ENCODE measurements around the gene SYNPO2L.
A peak's percentile ranks its signal among the peaks of the same experiment; 100 is the strongest.

SYNPO2L gene

GRCh38 chr10:73649876-73650536 lies 5.8 kb downstream of the SYNPO2L start:
- no peak for DNase-seq (ENCODE audit: low read depth, low spot score)
- no peak overlapping the region for H3K27ac ChIP-seq

GRCh38 chr10:73648975-73649829 lies 6.6 kb downstream of the SYNPO2L start:
- DNase-seq (ENCODE audit: low read depth, low spot score) = no peak
- no peak overlapping the region for H3K27ac ChIP-seq

- no peak overlapping the region for H3K27ac ChIP-seq
- DNase-seq (ENCODE audit: low read depth, low spot score) = no peak
These were observed 7.8 kb downstream of the SYNPO2L start for GRCh38 chr10:73647875-73648651.

DNA sequence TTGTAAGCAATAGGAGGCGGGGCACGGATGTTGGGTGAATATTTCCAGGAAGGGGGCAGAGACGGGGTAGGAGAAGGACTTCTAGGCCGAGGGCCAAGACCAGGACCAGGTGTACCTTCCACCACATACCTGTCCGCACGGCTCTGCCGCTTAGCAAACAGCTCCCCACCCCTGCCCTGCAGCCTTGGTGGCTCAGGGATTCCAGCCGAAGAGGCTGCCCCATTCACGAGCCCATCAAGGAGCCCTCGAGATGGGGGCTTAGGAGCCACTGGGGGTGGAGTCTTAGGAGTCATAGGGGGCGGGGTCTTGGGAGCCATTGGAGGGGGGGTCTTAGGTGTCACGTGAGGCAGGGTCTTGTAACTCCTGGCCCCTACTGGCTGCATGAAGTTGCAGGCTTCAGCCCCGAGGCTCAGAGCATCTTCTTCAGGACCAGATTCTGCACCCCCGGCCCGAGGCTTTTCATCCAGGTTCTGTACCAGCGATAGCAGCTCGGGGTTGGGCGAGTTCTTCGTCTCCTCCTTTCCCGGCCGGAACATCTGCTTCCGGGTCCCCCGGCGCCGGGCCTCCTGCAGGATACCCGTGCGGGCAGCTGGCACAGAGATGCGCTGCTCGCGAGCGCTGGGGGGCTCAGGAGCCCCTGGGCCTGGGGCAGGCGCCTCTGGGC lies 8.5 kb downstream of the SYNPO2L start:
- no peak overlapping the region for H3K27ac ChIP-seq
- no peak for DNase-seq (ENCODE audit: low read depth, low spot score)

DNA sequence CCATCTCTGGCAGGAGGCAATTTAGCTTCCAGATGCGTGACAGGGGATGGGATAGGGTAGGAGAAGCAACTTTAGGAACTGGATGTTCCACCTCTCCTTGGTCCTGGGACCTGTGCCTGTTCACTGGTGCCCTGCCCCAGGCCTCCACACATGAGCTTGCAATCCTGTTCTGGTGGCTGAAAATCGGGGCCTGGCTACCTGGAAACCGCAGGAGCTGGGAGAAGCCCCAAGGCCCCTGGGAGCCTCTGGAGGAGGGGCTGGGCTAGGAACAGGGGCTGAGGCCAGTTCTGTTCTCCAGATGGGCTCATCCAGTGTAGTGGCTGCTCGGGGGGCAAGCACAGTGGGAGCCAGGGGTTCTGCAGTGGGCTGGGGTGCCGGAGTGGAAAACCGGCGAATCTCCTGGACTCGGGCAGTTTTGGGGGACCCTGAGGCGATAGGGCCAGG lies 9.2 kb downstream of the SYNPO2L start:
- DNase-seq (ENCODE audit: low read depth, low spot score) = no peak
- no peak overlapping the region for H3K27ac ChIP-seq

DNA sequence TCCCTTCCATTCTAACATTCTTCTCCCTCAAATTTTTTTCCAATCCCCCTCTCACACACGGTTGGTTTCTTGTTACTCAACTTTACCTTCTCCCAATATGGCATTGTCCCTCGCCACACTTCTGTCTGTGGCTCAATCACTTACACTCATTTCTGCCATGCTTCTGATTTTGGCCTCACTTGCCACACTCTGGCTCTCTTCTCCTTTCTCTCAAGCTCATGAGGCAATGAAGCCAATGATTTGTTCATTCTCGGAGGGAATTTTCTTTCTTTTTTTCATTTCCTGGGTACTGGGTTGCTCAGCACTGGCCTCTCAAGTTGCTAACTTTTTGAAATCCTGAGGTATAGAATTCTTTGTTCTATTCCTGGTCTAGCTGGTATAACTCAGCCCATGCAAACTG lies 10.6 kb downstream of the SYNPO2L start:
- H3K27ac ChIP-seq = no peak overlapping the region
- no peak for DNase-seq (ENCODE audit: low read depth, low spot score)

- no peak for DNase-seq (ENCODE audit: low read depth, low spot score)
- H3K27ac ChIP-seq = no peak overlapping the region
These were observed 11.1 kb downstream of the SYNPO2L start for GRCh38 chr10:73644767-73645166.

- no peak overlapping the region for H3K27ac ChIP-seq
- DNase-seq (ENCODE audit: low read depth, low spot score) = no peak
These were observed 11.7 kb downstream of the SYNPO2L start for GRCh38 chr10:73644015-73644743.

- no peak for DNase-seq (ENCODE audit: low read depth, low spot score)
- H3K27ac ChIP-seq = no peak overlapping the region
These were observed 12.5 kb downstream of the SYNPO2L start for GRCh38 chr10:73643362-73643761.

GRCh38 chr10:73641328-73642060 lies 14.3 kb downstream of the SYNPO2L start, which contains the start of gene MYOZ1:
TSS of gene MYOZ1 (minus strand) at chr10:73641474. CDS start at chr10:73640017, 1,457 bp downstream.
- no peak within 1 kb of the TSS for H3K27ac ChIP-seq
- DNase-seq (ENCODE audit: low read depth, low spot score) = no peak

GRCh38 chr10:73639286-73639685 lies 16.5 kb downstream of the SYNPO2L start:
- no peak for DNase-seq (ENCODE audit: low read depth, low spot score)
- no peak overlapping the region for H3K27ac ChIP-seq

DNA sequence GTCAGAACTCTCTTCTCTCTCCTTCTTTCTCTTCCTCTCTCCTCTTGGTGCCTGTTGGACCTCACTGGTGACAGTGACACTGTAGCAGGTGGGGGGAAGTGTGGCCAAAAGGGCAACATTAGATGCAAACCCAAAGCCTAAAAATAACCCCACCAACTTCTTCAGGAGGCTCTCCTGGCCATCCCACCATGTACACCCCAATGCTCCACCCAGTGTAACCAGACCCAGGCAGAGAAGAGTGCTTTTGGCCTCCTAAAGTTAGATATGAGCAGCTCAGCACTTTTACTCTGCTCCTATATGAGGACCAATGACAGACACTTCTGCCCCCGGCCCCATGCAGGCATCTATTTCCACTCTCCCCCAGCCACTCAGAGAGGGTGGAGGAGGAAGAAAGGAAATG lies 20.0 kb downstream of the SYNPO2L start:
- no peak for DNase-seq (ENCODE audit: low read depth, low spot score)
- H3K27ac ChIP-seq = no peak overlapping the region

DNA sequence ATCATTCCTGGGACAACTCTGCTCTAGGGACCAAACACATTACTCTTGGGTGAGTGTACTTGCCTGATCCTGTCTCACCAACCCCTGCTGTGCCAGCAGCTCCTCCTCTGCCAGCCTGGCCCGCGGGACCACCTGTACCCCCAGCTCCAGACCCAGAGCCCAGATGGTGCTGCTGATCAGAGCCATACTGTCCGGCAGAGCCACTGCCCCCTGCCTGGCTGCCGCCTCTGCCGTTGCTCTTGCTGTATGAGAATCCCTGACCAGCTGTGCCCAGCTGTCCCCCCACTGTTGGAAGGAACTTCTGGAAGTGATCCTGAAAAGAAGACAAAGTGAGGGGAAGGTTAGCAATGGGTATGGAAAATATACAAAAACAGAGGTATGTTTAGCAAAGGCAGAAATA lies 21.4 kb downstream of the SYNPO2L start:
- DNase-seq (ENCODE audit: low read depth, low spot score) = no peak

GRCh38 chr10:73629165-73629564 lies 26.7 kb downstream of the SYNPO2L start:
- DNase-seq (ENCODE audit: low read depth, low spot score) = no peak
- H3K27ac ChIP-seq = no peak overlapping the region

More for the DNA sequence above, 21.4 kb downstream of the SYNPO2L start:
- H3K27ac ChIP-seq = no peak overlapping the region

DNA sequence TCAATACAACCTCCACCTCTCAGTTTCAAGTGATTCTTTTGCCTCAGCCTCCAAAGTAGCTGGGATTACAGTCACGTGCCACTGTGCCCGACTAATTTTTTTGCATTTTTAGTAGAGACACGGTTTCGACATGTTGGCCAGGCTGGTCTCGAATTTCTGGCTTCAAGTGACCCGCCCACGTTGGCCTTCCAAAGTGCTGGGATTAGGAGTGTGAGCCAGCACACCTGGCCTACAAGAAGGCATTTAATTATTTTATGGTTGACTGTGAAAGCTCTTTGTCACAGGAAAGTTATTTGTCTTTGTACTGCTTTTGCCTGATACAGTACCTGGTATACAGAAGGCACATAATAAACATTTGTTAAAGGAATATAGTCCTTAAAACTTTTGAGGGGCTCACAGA lies 27.4 kb downstream of the SYNPO2L start:
- H3K27ac ChIP-seq = peak overlapping the region; percentile 26
- no peak for DNase-seq (ENCODE audit: low read depth, low spot score)

GRCh38 chr10:73627300-73627699 lies 28.5 kb downstream of the SYNPO2L start:
- no peak for DNase-seq (ENCODE audit: low read depth, low spot score)

GRCh38 chr10:73625884-73626752 lies 29.7 kb downstream of the SYNPO2L start:
- DNase-seq (ENCODE audit: low read depth, low spot score) = peak; percentile 89

More at GRCh38 chr10:73627300-73627699, 28.5 kb downstream of the SYNPO2L start:
- no peak overlapping the region for H3K27ac ChIP-seq

More at GRCh38 chr10:73625884-73626752, 29.7 kb downstream of the SYNPO2L start:
- peak overlapping the region; percentile 61 for H3K27ac ChIP-seq
